Kidney (tissue), 14 donors: Measurements from ENCODE around the gene SPTAN1. TPM values are rescaled to one million over a fixed set of nuclear protein-coding genes. Genes with fewer than 3 reads are reported as not detected.

Experiments used
- DNase-seq, 5 donors: peaks; one replicate each; pipeline ENCODE4 v3.0.0-alpha.2; 2013 to 2020
- FAIRE-seq: peaks from 2 replicates; lab custom pipeline; 2012; peaks lifted over from hg19 to GRCh38; lab: Jason Lieb, UNC
- H3K27ac ChIP-seq, 2 donors: one replicate each; pipeline ENCODE4 v1.7.0; 2013; ENCODE audit warnings: low read depth in 2 of 2, low read length in 2 of 2, inconsistent platforms in 1 of 2
- H3K27me3 ChIP-seq: one replicate; pipeline ENCODE4 v1.7.1; 2013; ENCODE audit warnings: low read length, inconsistent platforms; ENCODE audit not compliant: control insufficient read depth, insufficient read depth
- H3K36me3 ChIP-seq, 3 donors: one replicate each; pipeline versions ENCODE4 v1.7.0 to v1.7.1; 2013; ENCODE audit warnings: low read length in 3 of 3, control low read depth in 1 of 3, inconsistent platforms in 1 of 3; ENCODE audit not compliant: insufficient read depth in 3 of 3, control insufficient read depth in 2 of 3
- H3K4me1 ChIP-seq, 3 donors: one replicate each; pipeline versions ENCODE4 v1.7.0 to v1.7.1; 2013; ENCODE audit warnings: low read length in 3 of 3, inconsistent platforms in 1 of 3, low read depth in 1 of 3; ENCODE audit not compliant: control insufficient read depth in 2 of 3, insufficient read depth in 2 of 3
- H3K4me3 ChIP-seq, 3 donors: one replicate each; pipeline versions ENCODE4 v1.7.0 to v1.8.1; 2013; ENCODE audit warnings: low read length in 3 of 3, control low read depth in 1 of 3, inconsistent platforms in 1 of 3
- H3K9ac ChIP-seq, 3 donors: one replicate each; pipeline versions ENCODE4 v1.7.0 to v1.7.1; 2013; ENCODE audit warnings: low read length in 3 of 3, control low read depth in 1 of 3, inconsistent platforms in 1 of 3
- H3K9me3 ChIP-seq, 3 donors: one replicate each; pipeline versions ENCODE4 v1.7.0 to v1.7.1; 2013; ENCODE audit warnings: low read length in 3 of 3, control low read depth in 1 of 3, inconsistent platforms in 1 of 3; ENCODE audit not compliant: control insufficient read depth in 2 of 3, insufficient read depth in 1 of 3
- intact Hi-C: fragments of 100-400 bp; cut with DNase I; formaldehyde crosslinking; loops from one replicate; pipeline ENCODE4 v1.11.1; 2022
- polyA plus RNA-seq: library from polyadenylated mRNA; stranded (reverse); fragments of 350-450 nt; fragmentation: Illumina TruSeq; extraction: RNeasy Lipid Tissue Mini Kit (QIAGEN cat#74804); gene quantifications from one replicate; pipeline ENCODE4 v1.2.3, GENCODE V29; 2014; ENCODE audit warnings: low read depth, low replicate concordance; ENCODE audit not compliant: insufficient read depth
- total RNA-seq: library from RNA; stranded (reverse); fragmentation: NEBNext Ultra II Directional; extraction: Animal tissue kit (Norgen Biotek cat#: 25700); gene quantifications from one replicate; pipeline ENCODE4 v1.2.1, GENCODE V29; 2021
- TF ChIP-seq, protein P1 (sequence below): IDR thresholded peaks from 3 replicates; pipeline ENCODE4 v1.5.1; 2012; ENCODE audit warnings: mild to moderate bottlenecking, moderate library complexity, borderline replicate concordance; ENCODE audit not compliant: insufficient read depth; ENCODE audit errors: extremely low read depth
- donor health status: control.
- donor health status: control.
- donor health status: control.
- donor health status: control.
- donor health status: control.
- donor health status: DM: yes; HTN: yes; CAD: no.
- donor health status: Normal renal cell carcinoma (clear cell type).

The SPTAN1 gene
- total and polyA plus RNA-seq, 2 donors from 2014 or later = 210 to 354 TPM

DNA sequence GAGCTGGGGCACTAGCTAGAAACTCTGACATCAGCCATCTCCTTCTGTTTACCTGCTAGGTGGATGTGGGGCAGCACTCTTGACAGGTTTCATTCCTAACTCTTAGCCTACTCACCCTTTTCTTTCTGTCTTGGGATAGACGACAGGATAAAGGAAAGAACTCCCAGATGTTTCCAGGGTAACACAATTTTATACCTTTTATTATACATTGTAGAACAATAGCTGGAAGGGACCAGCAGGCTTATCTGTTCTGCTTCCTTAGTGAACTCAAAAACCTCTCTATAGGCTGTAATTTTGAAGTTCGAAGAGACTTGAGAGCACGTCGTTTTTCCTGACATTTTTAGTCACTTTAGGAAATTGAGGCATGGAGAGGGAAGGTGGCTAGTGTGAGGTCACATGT is 13.2 kb downstream of the SPTAN1 start:
- H3K4me3 ChIP-seq = no peak overlapping the region
- H3K36me3 ChIP-seq = peaks cover 7 to 26% (median 15%) of the 10 kb centered on the region in 3 donors
- DNase-seq = no peak
- no peak for FAIRE-seq
- H3K4me1 ChIP-seq = peaks cover 0 to 3% (median 0%) of the 10 kb centered on the region in 3 donors
- H3K9ac ChIP-seq = no peak overlapping the region
- TF ChIP-seq, protein P1, sequence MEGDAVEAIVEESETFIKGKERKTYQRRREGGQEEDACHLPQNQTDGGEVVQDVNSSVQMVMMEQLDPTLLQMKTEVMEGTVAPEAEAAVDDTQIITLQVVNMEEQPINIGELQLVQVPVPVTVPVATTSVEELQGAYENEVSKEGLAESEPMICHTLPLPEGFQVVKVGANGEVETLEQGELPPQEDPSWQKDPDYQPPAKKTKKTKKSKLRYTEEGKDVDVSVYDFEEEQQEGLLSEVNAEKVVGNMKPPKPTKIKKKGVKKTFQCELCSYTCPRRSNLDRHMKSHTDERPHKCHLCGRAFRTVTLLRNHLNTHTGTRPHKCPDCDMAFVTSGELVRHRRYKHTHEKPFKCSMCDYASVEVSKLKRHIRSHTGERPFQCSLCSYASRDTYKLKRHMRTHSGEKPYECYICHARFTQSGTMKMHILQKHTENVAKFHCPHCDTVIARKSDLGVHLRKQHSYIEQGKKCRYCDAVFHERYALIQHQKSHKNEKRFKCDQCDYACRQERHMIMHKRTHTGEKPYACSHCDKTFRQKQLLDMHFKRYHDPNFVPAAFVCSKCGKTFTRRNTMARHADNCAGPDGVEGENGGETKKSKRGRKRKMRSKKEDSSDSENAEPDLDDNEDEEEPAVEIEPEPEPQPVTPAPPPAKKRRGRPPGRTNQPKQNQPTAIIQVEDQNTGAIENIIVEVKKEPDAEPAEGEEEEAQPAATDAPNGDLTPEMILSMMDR = no peak
- H3K27ac ChIP-seq = no peak overlapping the region
- no peaks in the 10 kb centered on the region for H3K9me3 ChIP-seq
- intact Hi-C loops = no loop called here
- H3K27me3 ChIP-seq = no peaks in the 10 kb centered on the region

DNA sequence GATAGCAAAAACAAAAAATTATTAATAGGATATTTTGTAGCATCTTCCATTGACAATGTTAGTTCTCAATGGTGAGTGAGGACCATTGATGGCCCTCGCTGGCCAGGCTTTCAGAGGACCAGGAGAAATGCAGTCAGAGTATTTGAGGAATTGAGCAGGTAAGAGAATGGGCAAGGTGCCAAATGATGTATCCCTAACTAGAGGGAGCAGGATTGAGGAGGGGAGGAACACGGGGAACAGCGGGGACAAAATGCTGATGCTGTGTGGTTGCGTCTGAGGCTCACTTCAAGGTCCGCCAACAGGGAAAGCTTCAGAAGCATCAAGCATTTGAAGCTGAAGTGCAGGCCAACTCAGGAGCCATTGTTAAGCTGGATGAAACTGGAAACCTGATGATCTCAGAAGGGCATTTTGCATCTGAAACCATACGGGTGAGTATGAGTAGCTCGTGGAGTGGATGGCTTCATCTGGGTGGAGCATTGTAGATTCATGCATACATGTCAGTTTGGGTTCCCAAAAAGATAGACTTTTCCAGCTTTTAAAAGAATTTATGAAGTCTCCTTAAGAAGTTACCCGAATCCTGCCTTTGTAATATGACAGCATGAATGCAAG is 16.2 kb downstream of the SPTAN1 start:
- peaks cover 13 to 38% (median 20%) of the 10 kb centered on the region in 3 donors for H3K36me3 ChIP-seq
- TF ChIP-seq, protein P1 = no peak
- no peak for FAIRE-seq

DNA sequence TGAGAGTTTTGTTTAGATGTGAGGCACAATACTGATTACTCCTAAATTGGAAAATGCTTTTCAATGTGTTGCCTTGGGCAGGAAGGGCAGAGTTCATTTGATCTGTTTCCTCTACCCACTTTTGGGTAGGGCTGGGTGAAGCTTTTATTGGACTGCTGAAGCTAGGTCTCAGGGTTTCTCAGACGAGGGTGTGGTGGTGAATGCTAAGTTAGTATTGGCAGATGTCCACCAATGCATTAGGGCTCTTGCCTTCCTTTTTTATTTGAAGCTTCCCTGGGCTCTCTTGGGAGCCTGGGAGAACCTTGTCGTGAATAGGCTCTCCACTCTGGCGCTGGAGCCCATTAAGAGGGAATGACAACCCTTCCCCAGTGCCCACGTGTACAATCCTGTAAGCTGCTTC is 23.1 kb downstream of the SPTAN1 start:
- no peaks in the 10 kb centered on the region for H3K27me3 ChIP-seq
- TF ChIP-seq, protein P1 = no peak
- H3K4me1 ChIP-seq = peaks cover 0 to 5% (median 0%) of the 10 kb centered on the region in 3 donors
- no peak overlapping the region for H3K9ac ChIP-seq
- DNase-seq (no peak), FAIRE-seq (no peak)
- no peak overlapping the region for H3K27ac ChIP-seq
- peaks cover 38 to 64% (median 49%) of the 10 kb centered on the region in 3 donors for H3K36me3 ChIP-seq
- intact Hi-C loops = no loop called here
- no peak overlapping the region for H3K4me3 ChIP-seq
- H3K9me3 ChIP-seq = no peaks in the 10 kb centered on the region

More for the DNA sequence above, 16.2 kb downstream of the SPTAN1 start:
- Histone ChIP-seq H3K9ac (no peak overlapping the region), H3K27me3 (no peaks in the 10 kb centered on the region), H3K9me3 (no peaks in the 10 kb centered on the region), H3K27ac (no peak overlapping the region), H3K4me1 (peaks cover 0 to 3% (median 0%) of the 10 kb centered on the region in 3 donors), H3K4me3 (no peak overlapping the region)
- intact Hi-C loops = no loop called here
- no peak for DNase-seq
